GM13977 (cell line): ENCODE results near the gene DNAH12.

Source experiments
- DNase-seq: peaks from one replicate; pipeline ENCODE4 v3.0.0; 2012; ENCODE audit warnings: low spot score
- in situ Hi-C: fragments of 300-500 bp; cut with MboI; formaldehyde crosslinking; loops from one replicate; pipeline ENCODE4 v1.12.0; 2022; ENCODE audit warnings: low sequenced_read_pairs, low pct_unique_long_range_greater_than_20kb, mixed read lengths, inconsistent platforms; ENCODE audit not compliant: unreplicated experiment
- TF ChIP-seq, protein P1 (sequence below): IDR thresholded peaks from 2 replicates; pipeline ENCODE4 v1.5.1; 2012; ENCODE audit warnings: mild to moderate bottlenecking, control low read depth; ENCODE audit not compliant: insufficient read depth; ENCODE audit errors: extremely low read depth, missing control alignments

DNAH12 gene

DNA sequence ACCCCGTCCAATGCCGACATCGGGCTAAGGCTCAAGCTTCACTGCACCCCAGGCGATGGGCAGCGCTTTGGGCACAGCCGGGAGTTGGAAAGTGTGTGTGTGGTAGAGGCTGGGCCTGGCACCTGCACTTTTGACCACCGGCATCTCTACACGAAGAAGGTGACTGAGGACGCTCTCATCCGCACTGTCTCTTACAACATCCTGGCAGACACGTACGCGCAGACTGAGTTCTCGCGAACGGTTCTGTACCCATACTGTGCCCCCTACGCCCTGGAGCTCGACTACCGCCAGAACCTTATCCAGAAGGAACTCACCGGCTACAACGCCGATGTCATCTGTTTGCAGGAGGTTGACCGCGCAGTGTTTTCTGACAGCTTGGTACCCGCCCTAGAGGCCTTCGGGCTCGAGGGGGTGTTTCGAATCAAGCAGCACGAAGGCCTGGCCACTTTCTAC is 13.0 kb upstream of the DNAH12 start:
- in situ Hi-C loops = loop anchor here (25.0 kb wide), 1 partner anchor 370 kb away; the partner anchor contains the start of gene HESX1
- DNase-seq = peak; percentile 46

DNA sequence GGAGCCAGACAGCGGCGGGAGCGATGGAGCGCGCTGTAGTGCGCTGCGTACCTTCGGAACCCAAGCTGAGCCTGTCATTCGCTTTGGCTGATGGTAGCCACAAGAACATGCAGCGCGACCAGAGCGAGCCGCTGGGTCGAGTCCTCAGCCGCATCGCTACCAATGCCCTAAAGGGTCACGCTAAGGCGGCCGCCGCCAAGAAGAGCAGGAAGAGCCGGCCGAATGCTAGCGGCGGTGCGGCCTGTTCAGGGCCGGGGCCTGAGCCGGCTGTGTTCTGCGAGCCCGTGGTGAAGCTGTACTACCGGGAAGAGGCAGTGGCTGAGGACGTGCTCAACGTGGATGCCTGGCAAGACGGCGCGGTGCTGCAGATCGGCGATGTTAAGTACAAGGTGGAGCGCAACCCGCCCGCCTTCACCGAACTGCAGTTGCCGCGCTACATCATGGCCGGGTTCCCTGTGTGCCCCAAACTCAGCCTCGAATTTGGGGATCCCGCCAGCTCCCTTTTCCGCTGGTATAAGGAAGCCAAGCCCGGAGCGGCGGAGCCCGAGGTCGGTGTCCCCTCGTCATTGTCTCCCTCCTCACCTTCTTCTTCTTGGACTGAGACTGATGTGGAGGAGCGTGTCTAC is 12.4 kb upstream of the DNAH12 start:
- TF ChIP-seq, protein P1, sequence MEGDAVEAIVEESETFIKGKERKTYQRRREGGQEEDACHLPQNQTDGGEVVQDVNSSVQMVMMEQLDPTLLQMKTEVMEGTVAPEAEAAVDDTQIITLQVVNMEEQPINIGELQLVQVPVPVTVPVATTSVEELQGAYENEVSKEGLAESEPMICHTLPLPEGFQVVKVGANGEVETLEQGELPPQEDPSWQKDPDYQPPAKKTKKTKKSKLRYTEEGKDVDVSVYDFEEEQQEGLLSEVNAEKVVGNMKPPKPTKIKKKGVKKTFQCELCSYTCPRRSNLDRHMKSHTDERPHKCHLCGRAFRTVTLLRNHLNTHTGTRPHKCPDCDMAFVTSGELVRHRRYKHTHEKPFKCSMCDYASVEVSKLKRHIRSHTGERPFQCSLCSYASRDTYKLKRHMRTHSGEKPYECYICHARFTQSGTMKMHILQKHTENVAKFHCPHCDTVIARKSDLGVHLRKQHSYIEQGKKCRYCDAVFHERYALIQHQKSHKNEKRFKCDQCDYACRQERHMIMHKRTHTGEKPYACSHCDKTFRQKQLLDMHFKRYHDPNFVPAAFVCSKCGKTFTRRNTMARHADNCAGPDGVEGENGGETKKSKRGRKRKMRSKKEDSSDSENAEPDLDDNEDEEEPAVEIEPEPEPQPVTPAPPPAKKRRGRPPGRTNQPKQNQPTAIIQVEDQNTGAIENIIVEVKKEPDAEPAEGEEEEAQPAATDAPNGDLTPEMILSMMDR = no peak
- DNase-seq = peak; percentile 35
- in situ Hi-C loops = loop anchor here (25.0 kb wide), 1 partner anchor 369 kb away; the partner anchor contains the start of gene HESX1

More for the DNA sequence above, 13.0 kb upstream of the DNAH12 start:
- TF ChIP-seq, protein P1 = no peak

DNA sequence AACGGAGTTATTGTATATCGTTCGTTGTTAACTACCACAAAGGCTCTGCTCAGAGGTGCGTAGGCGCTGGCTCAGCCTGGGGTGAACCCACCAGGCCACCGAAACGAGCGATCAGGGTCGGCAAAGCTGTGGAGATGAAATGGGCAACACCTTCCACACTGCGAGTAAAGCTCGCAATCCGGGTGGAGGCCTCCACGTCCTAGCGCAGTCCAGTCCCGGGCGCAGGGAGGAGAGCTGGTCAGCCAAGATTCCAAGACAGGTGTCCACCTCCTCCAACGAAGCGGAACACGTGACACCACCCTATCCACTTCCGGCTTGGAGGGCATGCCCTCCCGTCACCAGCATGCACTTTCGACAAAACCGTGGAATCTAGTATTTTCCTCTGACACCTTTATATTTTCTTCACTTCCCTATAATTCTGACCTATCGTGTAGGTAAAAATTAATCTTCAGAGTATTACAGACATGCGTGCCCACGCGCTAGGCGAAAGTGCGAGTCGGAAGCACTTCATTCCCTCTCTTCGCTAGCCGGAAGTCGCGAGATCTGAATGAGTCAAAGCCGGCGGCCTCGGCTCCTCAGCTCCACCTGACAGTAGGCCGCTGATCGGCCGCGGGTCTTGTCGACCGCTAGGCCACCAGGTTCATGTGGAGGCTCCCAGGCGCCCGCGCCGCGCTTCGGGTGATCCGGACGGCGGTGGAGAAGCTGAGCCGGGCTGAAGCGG is 11.8 kb upstream of the DNAH12 start, which contains the start of gene PDE12:
TSS of gene PDE12 (plus strand) at position 537 of the 721 bp plus-strand sequence. CDS start at position 643, 106 bp downstream.
- TF ChIP-seq, protein P1 = no peak
- in situ Hi-C loops = loop anchor here (25.0 kb wide), 1 partner anchor 369 kb away; the partner anchor contains the start of gene HESX1
- peak; percentile 85 for DNase-seq

DNA sequence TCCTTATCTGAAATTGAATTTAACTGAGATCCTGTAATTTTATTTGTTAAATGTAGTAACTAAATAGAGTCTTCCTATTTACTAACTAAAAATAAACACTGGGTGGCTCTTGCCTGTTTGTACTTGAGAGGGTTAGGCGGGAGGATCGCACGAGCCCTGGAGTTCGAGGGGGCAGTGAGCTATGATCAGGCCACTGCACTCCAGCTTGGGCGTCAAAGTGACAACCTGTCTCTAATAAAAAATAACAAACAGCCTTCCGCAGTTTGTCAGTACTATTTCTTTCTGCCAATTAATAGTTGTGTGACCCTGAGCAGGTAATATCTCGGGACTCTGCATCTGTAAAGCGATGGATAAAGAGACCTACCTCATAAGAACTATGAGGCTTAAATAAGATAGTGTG is 11.2 kb upstream of the DNAH12 start:
- in situ Hi-C loops = loop anchor here (25.0 kb wide), 1 partner anchor 368 kb away; the partner anchor contains the start of gene HESX1
- no peak for DNase-seq
- TF ChIP-seq, protein P1 = no peak

DNA sequence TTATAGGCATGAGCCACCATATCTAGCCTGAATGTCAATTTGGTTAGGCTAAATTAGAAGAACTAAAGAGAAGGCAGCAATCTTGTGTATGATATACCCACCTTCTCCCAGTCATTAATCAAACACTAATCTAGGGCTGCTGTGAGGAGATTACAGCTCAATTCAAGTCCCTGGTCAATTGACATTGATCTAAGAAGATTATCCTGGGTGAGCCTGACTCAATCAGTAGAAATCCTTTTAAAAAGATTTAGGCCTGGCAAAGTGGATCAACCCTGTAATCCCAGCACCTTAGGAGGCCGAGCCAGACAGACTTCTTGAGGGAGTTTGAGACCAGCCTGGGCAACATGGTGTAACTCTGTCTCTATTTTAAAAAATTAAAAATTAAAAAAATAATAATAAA is 2.5 kb upstream of the DNAH12 start:
- in situ Hi-C loops = no loop called here
- DNase-seq = no peak
- TF ChIP-seq, protein P1 = no peak

DNA sequence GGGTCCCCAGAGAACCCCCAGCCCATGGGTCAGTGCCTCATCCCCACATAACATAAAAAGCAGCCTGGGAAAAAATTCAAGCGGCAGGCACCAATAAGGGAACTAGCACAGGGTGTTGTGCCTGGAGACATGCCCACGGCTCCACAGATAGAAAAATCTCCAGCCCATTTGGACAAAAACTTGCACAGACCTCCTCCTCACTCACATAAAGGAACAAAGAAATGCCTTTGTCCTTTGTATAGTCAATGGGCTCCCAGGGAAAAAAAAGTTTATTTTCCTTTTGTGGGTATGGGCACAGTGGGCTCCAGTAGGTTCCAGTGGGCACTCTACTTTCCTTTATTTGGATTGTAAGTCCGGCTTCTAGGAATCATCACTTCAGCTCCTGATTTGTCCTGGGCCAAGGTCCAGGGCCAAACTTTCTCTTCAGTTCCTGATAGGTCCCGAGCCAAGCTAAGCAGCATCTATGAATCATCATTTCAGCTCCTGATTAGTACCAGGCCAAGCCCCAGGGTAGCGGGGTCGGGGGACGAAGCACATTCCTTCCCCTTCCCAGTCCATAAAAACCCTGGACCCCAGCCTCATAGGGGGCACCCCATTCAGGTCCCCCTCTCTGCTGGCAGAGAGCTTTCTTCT is 1.6 kb upstream of the DNAH12 start:
- in situ Hi-C loops = no loop called here
- DNase-seq = no peak
- TF ChIP-seq, protein P1 = no peak
